Measurements from ENCODE around the gene LRP2BP.
"Not testable (repeated sequence)": the region's sequence is repeated elsewhere in the genome, so short reads cannot be mapped to it uniquely, and the experiment has no call there.

Gene LRP2BP

DNA sequence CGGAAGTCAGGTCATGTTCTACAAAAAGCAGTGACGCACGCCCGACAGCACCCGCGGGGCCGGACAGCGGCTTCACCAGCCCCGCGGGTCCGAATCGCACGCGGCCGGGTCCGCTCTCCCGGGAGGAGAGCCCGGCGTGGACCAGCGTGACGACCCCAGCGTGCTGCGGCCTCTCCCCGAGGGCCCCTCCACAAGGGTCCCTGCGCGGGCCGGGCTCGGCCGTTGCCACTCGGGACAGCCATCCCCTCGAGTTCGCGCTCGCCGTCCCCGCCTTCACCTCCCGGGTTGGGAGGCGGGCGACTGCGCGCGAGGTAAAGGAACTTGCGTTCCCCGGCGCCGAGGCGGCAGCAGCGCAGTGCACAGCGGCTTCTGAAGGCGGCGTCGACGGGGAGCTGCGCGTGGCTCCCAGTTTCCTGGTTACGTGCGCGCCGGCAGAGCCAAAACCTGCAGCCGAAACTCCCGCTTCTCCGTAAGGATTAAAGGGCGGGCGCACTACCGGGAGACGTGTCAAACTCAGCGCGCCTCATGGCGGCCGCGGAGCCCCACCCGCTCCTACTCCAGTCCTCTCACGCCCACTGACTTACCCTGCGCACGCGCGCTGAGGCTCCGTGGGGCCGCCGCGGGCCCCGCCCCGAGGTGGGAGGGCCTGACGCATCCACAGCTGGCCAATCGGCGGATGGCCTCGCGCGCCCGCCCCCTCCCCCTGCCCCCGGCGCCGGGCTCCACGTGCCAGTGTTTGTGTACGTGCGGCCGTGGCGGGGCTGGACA, 416 bp upstream of the LRP2BP start:
- peak; percentile 97 for DNase-seq (ENCODE audit: low spot score)

DNA sequence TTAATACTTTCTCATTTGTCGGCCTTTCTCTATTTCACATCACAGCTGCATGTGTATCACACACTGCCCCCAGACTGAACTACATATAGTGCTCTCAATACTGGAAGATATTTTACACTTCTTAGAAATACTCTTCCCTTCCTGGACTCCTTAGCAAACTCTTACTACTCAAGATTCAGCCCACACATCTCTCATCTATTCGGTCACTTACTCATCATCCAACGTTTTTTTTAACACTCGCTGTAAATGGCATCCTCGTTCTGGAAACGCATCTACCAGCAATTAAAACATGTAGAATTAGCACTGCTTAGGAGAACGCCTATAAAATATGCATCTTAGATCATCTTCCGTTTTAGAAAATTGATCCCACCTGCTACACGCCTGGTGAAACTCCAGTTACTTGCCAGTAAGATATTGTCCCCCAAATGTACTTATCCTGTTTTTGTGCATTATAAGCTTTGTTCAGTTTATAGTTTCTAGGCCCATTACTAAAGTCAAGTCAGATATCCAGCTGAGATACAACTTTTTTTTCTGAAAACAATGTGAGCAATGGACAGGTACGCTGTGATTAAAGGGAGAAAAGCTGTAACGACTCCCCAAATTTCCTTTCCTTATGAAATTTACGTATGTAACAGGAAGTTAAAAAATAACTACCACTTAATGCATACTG, 1.0 kb downstream of the LRP2BP start:
- no peak for DNase-seq (ENCODE audit: low spot score)

DNA sequence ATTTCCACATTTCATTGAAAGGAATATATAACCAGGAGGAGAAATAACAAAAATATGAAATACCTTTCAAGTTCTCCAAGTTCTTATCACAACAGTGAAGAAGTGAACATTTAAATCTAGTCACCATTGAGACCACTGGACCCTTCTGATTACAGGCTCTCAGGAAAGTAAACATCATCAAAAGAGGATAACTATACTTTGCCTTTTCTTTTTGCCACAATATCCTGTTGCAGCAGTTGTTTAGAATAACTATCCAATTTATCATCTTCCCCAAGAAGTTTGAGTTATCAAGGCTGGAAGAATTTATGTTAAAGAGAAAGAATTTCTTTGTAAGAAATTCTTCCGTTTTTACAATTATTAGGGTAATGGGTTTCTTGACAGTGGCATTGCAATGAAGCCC, 3.6 kb downstream of the LRP2BP start:
- no peak for DNase-seq (ENCODE audit: low spot score)

GRCh38 chr4:185390941-185391340, 4.8 kb downstream of the LRP2BP start:
- no peak for DNase-seq (ENCODE audit: low spot score)

- no peak for DNase-seq (ENCODE audit: low spot score)
Measured at GRCh38 chr4:185387957-185388356, 7.8 kb downstream of the LRP2BP start.

- no peak for DNase-seq (ENCODE audit: low spot score)
Measured at GRCh38 chr4:185384930-185385331, 10.8 kb downstream of the LRP2BP start.

- no peak for DNase-seq (ENCODE audit: low spot score)
Measured at GRCh38 chr4:185384061-185384460, 11.7 kb downstream of the LRP2BP start.

GRCh38 chr4:185383451-185383850, 12.3 kb downstream of the LRP2BP start:
- no peak for DNase-seq (ENCODE audit: low spot score)

GRCh38 chr4:185382754-185383153, 13.0 kb downstream of the LRP2BP start:
- DNase-seq (ENCODE audit: low spot score) = no peak

DNA sequence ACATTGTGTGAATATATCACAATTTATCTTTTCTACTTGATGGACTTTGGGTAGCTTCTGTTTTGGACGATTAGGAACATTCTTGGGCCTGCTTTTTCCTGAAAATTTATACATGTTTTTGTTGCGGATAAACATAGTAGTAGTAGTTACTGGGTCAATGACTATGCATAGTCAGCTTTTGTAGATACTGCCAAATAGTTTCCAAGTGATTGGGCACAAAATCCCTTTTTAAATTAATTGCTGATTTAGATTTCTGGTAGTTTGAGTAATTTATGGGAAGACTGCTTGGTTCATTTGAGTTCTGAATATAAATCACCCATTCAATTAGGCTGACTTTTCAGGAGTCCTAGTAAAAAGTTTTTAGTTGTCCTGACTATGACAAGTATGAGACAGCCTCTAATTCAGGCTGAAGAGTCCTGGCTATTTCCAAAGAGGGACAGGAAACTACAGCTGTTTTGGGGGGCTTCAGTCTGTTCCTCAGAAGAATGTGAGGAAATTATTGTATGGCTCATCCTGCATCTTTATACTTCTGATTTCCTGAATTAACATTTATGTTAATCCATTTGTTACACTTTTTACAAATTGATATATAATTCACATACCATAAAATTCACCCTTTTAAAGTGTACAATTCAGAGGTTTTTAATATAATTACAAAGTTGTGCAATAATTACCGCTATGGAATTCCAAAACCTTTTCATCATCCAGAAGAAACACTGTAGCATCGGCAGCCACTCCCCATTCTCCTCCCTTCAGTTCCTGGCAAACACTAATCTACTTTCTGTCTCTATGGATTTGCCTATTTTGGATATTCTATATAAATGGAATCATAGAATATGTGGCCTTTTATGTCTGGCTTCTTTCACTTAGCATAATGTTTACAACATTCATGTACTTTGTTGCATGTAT, 14.2 kb downstream of the LRP2BP start:
- DNase-seq (ENCODE audit: low spot score) = no peak

DNA sequence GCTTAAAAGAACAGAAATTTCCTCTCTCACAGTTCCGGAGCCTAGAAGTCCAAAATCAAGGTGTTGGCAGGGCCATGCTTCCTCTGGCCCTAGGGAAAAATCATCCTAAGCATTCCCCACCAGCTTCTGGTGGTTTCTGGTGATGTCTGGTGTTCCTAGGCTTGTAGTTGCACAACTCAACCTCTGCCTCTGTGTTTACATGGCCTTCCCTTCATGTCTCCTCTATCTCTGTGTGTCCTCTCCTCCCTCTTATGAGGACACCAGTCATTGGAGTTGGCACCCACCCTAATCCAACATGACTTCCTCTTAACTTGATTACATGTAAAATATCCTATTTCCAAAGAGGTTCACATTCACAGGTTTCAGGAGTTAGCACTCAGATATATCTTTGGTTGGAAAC, 15.4 kb downstream of the LRP2BP start:
- no peak for DNase-seq (ENCODE audit: low spot score)

GRCh38 chr4:185379326-185380295, 16.1 kb downstream of the LRP2BP start:
- no peak for DNase-seq (ENCODE audit: low spot score)

DNA sequence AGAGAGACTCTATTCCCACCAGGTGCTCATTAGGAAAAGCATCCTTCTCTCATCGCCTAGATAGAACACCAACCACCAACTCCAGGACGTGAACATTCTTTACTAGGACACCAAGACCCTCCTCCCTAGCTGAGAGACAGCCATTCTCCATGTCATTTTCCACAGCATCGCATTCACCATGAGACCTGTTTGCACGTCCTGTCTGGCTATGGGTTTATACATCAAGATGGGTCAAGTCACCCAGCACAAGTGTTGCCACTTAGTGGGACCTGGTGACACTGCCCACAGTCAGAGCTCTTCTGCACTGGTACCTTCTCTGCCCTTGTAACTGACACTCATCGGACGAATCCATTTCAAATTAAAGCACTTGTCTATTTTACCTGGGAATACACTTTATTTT, 17.5 kb downstream of the LRP2BP start:
- no peak for DNase-seq (ENCODE audit: low spot score)

DNA sequence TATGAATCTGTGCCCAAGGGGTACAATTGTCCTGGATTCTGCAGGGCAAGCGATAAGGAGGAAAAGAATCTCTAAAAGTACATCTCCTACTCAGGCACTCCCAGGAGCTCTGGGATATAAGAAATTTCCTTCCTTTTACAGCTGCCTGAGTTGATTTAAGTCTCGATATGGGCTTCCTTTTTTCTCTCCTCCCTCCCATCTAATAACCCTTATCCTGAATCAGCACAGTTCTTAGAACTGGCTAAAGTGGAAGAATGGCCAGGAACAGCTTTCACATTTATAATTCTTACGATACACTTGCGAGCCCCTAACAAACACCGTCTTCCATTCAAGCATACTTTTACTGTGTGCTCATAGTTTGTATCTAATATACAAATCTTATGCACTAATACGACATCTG, 21.2 kb downstream of the LRP2BP start:
- no peak for DNase-seq (ENCODE audit: low spot score)

DNA sequence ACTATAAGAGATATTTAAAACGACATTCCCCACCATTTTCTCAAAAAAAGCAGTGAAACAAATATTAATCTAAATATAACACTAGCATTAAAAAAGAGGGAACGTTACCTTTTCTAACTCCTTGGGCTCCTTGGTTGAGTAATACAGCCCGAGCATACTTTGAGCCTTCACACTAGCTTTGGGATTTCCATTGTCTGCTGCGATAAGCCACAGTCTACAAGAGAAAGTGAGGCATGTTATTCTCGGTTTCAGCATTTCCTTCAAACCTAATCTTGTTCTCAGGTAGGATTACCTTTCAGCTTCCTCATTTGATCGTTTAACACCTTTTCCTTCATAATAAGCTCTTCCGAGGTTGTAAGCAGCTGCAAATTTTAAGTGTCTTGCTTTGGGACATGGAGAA, 21.7 kb downstream of the LRP2BP start:
- no peak for DNase-seq (ENCODE audit: low spot score)

DNA sequence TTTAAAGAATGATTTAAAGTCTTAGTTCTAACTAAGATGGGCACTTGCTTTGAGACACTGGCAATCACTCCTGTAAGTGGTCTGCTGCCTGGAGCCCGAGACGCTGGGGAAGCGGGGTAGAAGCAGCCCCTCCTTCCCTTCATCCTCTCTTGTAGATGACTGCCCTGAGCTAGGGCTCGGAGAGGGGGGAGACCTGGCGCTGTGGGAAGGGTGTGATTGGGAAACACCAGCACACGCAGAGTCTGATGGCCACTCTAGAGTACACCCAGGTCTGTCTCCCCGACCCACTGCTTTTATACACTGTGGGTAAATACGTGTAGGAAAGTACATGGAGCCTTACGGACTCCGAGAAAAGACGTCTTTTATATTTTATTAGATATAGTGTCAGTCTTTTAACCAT, 24.0 kb downstream of the LRP2BP start:
- DNase-seq (ENCODE audit: low spot score) = no peak

GRCh38 chr4:185370268-185370949, 25.3 kb downstream of the LRP2BP start:
- no peak for DNase-seq (ENCODE audit: low spot score)

GRCh38 chr4:185369731-185370130, 26.0 kb downstream of the LRP2BP start:
- no peak for DNase-seq (ENCODE audit: low spot score)

DNA sequence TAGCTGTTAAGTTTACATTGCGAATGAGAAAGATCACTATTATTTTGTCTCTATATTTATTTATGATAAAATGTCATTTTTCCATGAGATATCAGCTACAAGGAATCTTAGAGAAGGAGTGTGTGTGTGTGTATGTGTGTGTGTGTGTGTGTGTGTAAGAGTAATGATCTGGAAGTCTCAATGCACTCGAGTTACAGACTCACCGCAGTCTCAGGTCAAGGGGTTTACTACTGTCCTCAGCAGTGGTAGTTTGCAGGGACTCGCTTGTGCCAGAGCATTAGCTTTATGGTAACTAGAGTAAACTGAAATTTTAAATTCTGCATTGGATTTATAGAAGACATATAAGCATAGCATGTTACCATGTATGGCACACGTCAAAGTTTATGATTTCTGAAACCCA, 30.8 kb downstream of the LRP2BP start:
- DNase-seq (ENCODE audit: low spot score) = no peak

GRCh38 chr4:185363251-185363650, 32.5 kb downstream of the LRP2BP start:
- no peak for DNase-seq (ENCODE audit: low spot score)

DNA sequence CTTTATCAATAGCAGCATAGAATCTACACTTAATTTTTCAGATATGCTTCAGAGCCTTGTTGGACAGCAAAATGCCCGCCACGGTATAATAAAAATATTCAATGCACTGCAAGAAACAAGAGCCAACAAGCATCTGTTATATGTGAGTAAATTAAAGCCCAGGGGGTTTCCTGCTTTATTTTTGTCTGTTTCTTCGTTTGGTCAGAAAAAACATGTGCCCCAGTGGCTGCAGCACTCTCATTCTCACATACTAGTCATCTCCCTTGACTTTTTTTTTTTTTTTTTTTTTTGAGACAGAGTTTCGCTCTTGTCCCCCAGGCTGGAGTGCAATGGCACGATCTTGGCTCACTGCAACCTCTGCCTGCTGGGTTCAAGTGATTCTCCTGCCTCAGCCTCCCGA, 33.2 kb downstream of the LRP2BP start:
- not testable (repeated sequence) for DNase-seq (ENCODE audit: low spot score)

All from hematopoietic multipotent progenitor cell treated with erythropoietin and hydrocortisone succinate and interleukin-3 and kit ligand, for 15 days (in vitro differentiated cells).